ENCODE results near the gene TNIK.

Gene TNIK

GRCh38 chr3:171181907-171182690 is 278.1 kb downstream of the TNIK start:
- no peak for DNase-seq

GRCh38 chr3:171178714-171179113 is 281.5 kb downstream of the TNIK start:
- no peak for DNase-seq

- DNase-seq, result no peak
Observed at GRCh38 chr3:171177553-171177952, 282.7 kb downstream of the TNIK start.

GRCh38 chr3:171177056-171177455 is 283.1 kb downstream of the TNIK start:
- no peak for DNase-seq

- no peak for DNase-seq
Observed at GRCh38 chr3:171176244-171176933, 283.8 kb downstream of the TNIK start.

- no peak for DNase-seq
Observed at GRCh38 chr3:171175741-171176234, 284.4 kb downstream of the TNIK start.

- DNase-seq, result no peak
Observed at GRCh38 chr3:171173736-171174135, 286.5 kb downstream of the TNIK start.

GRCh38 chr3:171172070-171172469 is 288.1 kb downstream of the TNIK start:
- no peak for DNase-seq

GRCh38 chr3:171169866-171170265 is 290.3 kb downstream of the TNIK start:
- DNase-seq, result no peak

- DNase-seq, result no peak
Observed at GRCh38 chr3:171169443-171169842, 290.8 kb downstream of the TNIK start.

- DNase-seq, result no peak
Observed at GRCh38 chr3:171168551-171168950, 291.7 kb downstream of the TNIK start.

GRCh38 chr3:171168086-171168485 is 292.1 kb downstream of the TNIK start:
- no peak for DNase-seq

GRCh38 chr3:171165983-171166382 is 294.2 kb downstream of the TNIK start:
- DNase-seq, result no peak

- no peak for DNase-seq
Observed at GRCh38 chr3:171165499-171165921, 294.7 kb downstream of the TNIK start.

- no peak for DNase-seq
Observed at GRCh38 chr3:171164067-171164465, 296.1 kb downstream of the TNIK start.

- DNase-seq, result no peak
Observed at GRCh38 chr3:171163101-171164066, 296.8 kb downstream of the TNIK start.

GRCh38 chr3:171160325-171160724 is 299.9 kb downstream of the TNIK start:
- DNase-seq, result no peak

- DNase-seq, result no peak
Observed at GRCh38 chr3:171159822-171160157, 300.4 kb downstream of the TNIK start.

GRCh38 chr3:171159024-171159821 is 301.0 kb downstream of the TNIK start:
- DNase-seq, result no peak

GRCh38 chr3:171157980-171158379 is 302.2 kb downstream of the TNIK start:
- no peak for DNase-seq

GRCh38 chr3:171157286-171157685 is 302.9 kb downstream of the TNIK start:
- DNase-seq, result no peak

GRCh38 chr3:171156401-171157010 is 303.7 kb downstream of the TNIK start:
- no peak for DNase-seq
